HCT116 (cell line): ENCODE data around the gene ITGA4. TPM values are rescaled to one million over a fixed set of nuclear protein-coding genes. Genes with fewer than 3 reads are reported as not detected.

ENCODE experiments used
- ATAC-seq: fragments of 200-7000 bp; cut with Tn5 transposase; 2 replicates; pipeline ENCODE4 v1.9.1; 2020; ENCODE audit warnings: mild to moderate bottlenecking, moderate library complexity
- BruUV-seq: library from RNA; stranded (reverse); fragments of 400-500 nt; replicated peaks from 2 replicates; lab custom pipeline; 2021; lab: Mats Ljungman, UMichigan
- CTCF ChIA-PET: fragments of 300-600 bp; sonication (Branson Sonifier 250); formaldehyde crosslinking; loops from one replicate; lab custom pipeline; 2021; ENCODE audit warnings: antibody characterized with exemption; lab: Charles Lee
- POLR2A ChIA-PET: fragments of 300-600, 350-600 bp; sonication (Branson Sonifier 250); formaldehyde crosslinking; loops from one replicate; lab custom pipeline; 2021; ENCODE audit warnings: antibody characterized with exemption; lab: Charles Lee
- RAD21 ChIA-PET, 2 experiments: fragments of 300-600 bp; sonication (Branson Sonifier 250); formaldehyde crosslinking; loops; one replicate each; lab custom pipeline; 2023; ENCODE audit warnings: low total read pairs in 2 of 2; ENCODE audit not compliant: uncharacterized antibody in 2 of 2, unreplicated experiment in 2 of 2, low non-redundant PET in 1 of 2; lab: Charles Lee
- DNase-seq: peaks from one replicate; pipeline ENCODE4 v3.0.0-alpha.2; 2010; ENCODE audit warnings: low read depth, low spot score
- H2AFZ ChIP-seq: fragments of 200-600 bp; shearing (Covaris generic), sonication (generic); 2 replicates; pipeline ENCODE4 v1.6.1; 2017; ENCODE audit warnings: low read depth, mixed run types, mixed read lengths, antibody characterized with exemption, low read length; ENCODE audit not compliant: poor library complexity, severe bottlenecking
- H3K27ac ChIP-seq: 2 replicates; pipeline ENCODE4 v1.5.1; 2012; ENCODE audit warnings: low read depth, low read length
- H3K27me3 ChIP-seq: fragments of 200-600 bp; sonication (generic); 2 replicates; pipeline ENCODE4 v1.6.1; 2016; ENCODE audit warnings: mixed run types, low read length, mixed read lengths; ENCODE audit not compliant: insufficient read depth
- H3K36me3 ChIP-seq, 2 experiments: fragments of 200-500 bp in 1 of 2; fragments of 200-600 bp in 1 of 2; sonication (Bioruptor generic) in 1 of 2; sonication (generic) in 1 of 2; 2 replicates each; pipeline versions ENCODE4 v1.5.1 to v1.6.1; 2014 to 2016; ENCODE audit warnings: low read length in 2 of 2, inconsistent platforms in 1 of 2, mixed read lengths in 1 of 2, mixed run types in 1 of 2; ENCODE audit not compliant: insufficient read depth in 2 of 2, control insufficient read depth in 1 of 2
- H3K4me1 ChIP-seq, 2 experiments: fragments of 200-600 bp in 1 of 2; sonication (generic) in 1 of 2; 2 replicates each; pipeline versions ENCODE4 v1.5.1 to v1.6.1; 2012 to 2017; ENCODE audit warnings: low read length in 2 of 2, inconsistent platforms in 1 of 2, mild to moderate bottlenecking in 1 of 2, mixed read lengths in 1 of 2, mixed run types in 1 of 2, moderate library complexity in 1 of 2; ENCODE audit not compliant: insufficient read depth in 2 of 2, control insufficient read depth in 1 of 2
- H3K4me2 ChIP-seq: fragments of 200-600 bp; sonication (generic); 2 replicates; pipeline ENCODE4 v1.6.1; 2017; ENCODE audit warnings: mixed run types, low read length, mixed read lengths
- H3K4me3 ChIP-seq, 2 experiments: fragments of 200-600 bp in 1 of 2; sonication (generic) in 1 of 2; replicated peaks in 1 of 2; 2 replicates each; pipeline ENCODE4 v1.5.1; 2011 to 2016; ENCODE audit warnings: low read length in 2 of 2, control low read depth in 1 of 2, low read depth in 1 of 2, mild to moderate bottlenecking in 1 of 2, mixed read lengths in 1 of 2, mixed run types in 1 of 2
- H3K79me2 ChIP-seq: fragments of 200-600 bp; sonication (generic); 2 replicates; pipeline ENCODE4 v1.6.1; 2017; ENCODE audit warnings: mild to moderate bottlenecking, mixed run types, low read length, moderate library complexity, mixed read lengths; ENCODE audit not compliant: insufficient read depth
- H3K9ac ChIP-seq: fragments of 200-600 bp; sonication (generic); 2 replicates; pipeline ENCODE4 v1.6.1; 2016; ENCODE audit warnings: low read length, mixed read lengths
- H3K9me2 ChIP-seq: fragments of 200-600 bp; sonication (generic), shearing (Covaris generic); 2 replicates; pipeline ENCODE4 v1.6.1; 2017; ENCODE audit warnings: mixed run types, mild to moderate bottlenecking, moderate library complexity; ENCODE audit not compliant: insufficient read depth
- H3K9me3 ChIP-seq, 2 experiments: fragments of 200-500 bp in 1 of 2; fragments of 200-600 bp in 1 of 2; sonication (Bioruptor generic) in 1 of 2; sonication (generic) in 1 of 2; 2 replicates each; pipeline ENCODE4 v1.6.1; 2014 to 2017; ENCODE audit warnings: low read length in 2 of 2, mixed read lengths in 2 of 2, inconsistent platforms in 1 of 2, low read depth in 1 of 2, mild to moderate bottlenecking in 1 of 2, mixed run types in 1 of 2, moderate library complexity in 1 of 2; ENCODE audit not compliant: control insufficient read depth in 1 of 2, insufficient read depth in 1 of 2
- H4K20me1 ChIP-seq: fragments of 200-600 bp; sonication (generic), shearing (Covaris generic); 2 replicates; pipeline ENCODE4 v1.6.1; 2017; ENCODE audit warnings: mixed run types, mild to moderate bottlenecking, moderate library complexity; ENCODE audit not compliant: insufficient read depth
- EGR1 ChIP-seq: IDR thresholded peaks from 2 replicates; pipeline ENCODE4 v1.6.1; 2012; ENCODE audit warnings: low read depth
- ELF1 ChIP-seq: IDR thresholded peaks from 2 replicates; pipeline ENCODE4 v1.6.1; 2012; ENCODE audit warnings: low read depth, borderline replicate concordance
- EZH2 ChIP-seq: fragments of 200-600 bp; sonication (generic); IDR thresholded peaks from 2 replicates; pipeline ENCODE4 v1.6.1; 2017; ENCODE audit warnings: antibody characterized with exemption, mixed run types
- JUND ChIP-seq: IDR thresholded peaks from 2 replicates; pipeline ENCODE4 v1.6.1; 2012
- SIN3A ChIP-seq: IDR thresholded peaks from 2 replicates; pipeline ENCODE4 v1.6.1; 2012; ENCODE audit warnings: low read depth
- intact Hi-C: fragments of 100-400 bp; cut with micrococcal nuclease; formaldehyde crosslinking; loops from 2 replicates; pipeline ENCODE4 v1.10.0; 2022
- total RNA-seq: library from RNA; stranded (reverse); gene quantifications from one replicate; pipeline ENCODE4 v1.2.1, GENCODE V29; 2021; ENCODE audit not compliant: unreplicated experiment
- TF ChIP-seq, protein P1 (sequence below): IDR thresholded peaks from 2 replicates; pipeline ENCODE4 v1.6.1; 2012; ENCODE audit warnings: low read depth

Gene ITGA4
- total RNA-seq, 1 experiment from 2014 or later: 0.49 TPM

DNA sequence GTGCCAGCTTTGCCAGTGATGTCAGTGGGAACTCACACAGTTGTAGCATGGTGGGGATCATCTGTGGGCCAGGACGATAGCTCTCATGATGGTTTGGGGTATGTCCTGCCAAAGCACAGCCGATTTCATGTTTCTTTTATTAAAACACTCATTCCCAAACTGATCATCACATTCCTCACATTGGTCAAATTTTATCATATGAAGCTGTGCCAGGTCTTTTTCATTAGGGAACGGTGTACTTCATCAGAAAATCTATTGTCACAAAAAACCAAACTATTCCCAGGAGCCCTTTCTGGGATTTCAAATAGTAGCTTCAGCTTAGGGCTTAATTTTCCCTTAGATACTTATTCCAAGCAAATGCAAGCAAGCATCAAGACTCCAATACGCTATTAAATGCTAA is 42.0 kb downstream of the ITGA4 start:
- DNase-seq: no peak
- no peaks in the 10 kb centered on the region for H3K79me2 ChIP-seq
- TF ChIP-seq SIN3A (no peak), JUND (no peak), ELF1 (no peak), EZH2 (no peak), EGR1 (no peak)
- TF ChIP-seq, protein P1, sequence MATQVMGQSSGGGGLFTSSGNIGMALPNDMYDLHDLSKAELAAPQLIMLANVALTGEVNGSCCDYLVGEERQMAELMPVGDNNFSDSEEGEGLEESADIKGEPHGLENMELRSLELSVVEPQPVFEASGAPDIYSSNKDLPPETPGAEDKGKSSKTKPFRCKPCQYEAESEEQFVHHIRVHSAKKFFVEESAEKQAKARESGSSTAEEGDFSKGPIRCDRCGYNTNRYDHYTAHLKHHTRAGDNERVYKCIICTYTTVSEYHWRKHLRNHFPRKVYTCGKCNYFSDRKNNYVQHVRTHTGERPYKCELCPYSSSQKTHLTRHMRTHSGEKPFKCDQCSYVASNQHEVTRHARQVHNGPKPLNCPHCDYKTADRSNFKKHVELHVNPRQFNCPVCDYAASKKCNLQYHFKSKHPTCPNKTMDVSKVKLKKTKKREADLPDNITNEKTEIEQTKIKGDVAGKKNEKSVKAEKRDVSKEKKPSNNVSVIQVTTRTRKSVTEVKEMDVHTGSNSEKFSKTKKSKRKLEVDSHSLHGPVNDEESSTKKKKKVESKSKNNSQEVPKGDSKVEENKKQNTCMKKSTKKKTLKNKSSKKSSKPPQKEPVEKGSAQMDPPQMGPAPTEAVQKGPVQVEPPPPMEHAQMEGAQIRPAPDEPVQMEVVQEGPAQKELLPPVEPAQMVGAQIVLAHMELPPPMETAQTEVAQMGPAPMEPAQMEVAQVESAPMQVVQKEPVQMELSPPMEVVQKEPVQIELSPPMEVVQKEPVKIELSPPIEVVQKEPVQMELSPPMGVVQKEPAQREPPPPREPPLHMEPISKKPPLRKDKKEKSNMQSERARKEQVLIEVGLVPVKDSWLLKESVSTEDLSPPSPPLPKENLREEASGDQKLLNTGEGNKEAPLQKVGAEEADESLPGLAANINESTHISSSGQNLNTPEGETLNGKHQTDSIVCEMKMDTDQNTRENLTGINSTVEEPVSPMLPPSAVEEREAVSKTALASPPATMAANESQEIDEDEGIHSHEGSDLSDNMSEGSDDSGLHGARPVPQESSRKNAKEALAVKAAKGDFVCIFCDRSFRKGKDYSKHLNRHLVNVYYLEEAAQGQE: no peak
- TF ChIP-seq, all 23 proteins: peak for 0
- H2AFZ ChIP-seq: no peak overlapping the region
- no peaks in the 10 kb centered on the region for H3K9me3 ChIP-seq
- no peaks in the 10 kb centered on the region for H3K9me2 ChIP-seq
- intact Hi-C loops: no loop called here
- H3K27me3 ChIP-seq: no peaks in the 10 kb centered on the region
- no peak overlapping the region for H3K4me3 ChIP-seq
- CTCF ChIA-PET: no interaction called here
- no TSS peak for BruUV-seq
- H4K20me1 ChIP-seq: no peaks in the 10 kb centered on the region
- no peaks in the 10 kb centered on the region for H3K36me3 ChIP-seq
- no peak overlapping the region for H3K9ac ChIP-seq
- H3K27ac ChIP-seq: no peak overlapping the region
- RAD21 ChIA-PET: no interaction called here
- ATAC-seq: no peak
- H3K4me2 ChIP-seq: no peak overlapping the region
- H3K4me1 ChIP-seq: no peaks in the 10 kb centered on the region
- POLR2A ChIA-PET: no interaction called here

DNA sequence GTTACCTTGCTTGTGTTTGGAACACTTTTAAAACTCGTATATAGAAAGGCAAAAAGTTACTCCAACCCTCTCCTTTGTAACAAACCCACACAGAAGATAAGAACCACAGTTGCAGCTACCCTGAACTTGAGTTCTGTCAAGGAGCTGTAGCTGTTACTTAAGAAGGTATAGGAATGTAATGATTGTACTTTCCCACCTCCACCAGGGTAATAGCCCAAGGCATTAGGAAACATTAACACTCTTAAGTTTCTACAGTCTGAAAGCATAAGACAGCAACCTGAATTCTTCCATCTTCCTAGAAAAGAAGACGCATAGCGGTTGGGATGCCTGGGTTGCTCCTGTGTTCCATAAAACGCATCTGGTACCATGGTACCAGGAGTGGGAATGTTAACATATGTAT is 43.0 kb downstream of the ITGA4 start:
- Histone ChIP-seq H3K36me3 (no peaks in the 10 kb centered on the region), H3K9me3 (no peaks in the 10 kb centered on the region), H3K9me2 (no peaks in the 10 kb centered on the region), H3K4me3 (no peak overlapping the region), H3K27ac (no peak overlapping the region), H3K4me1 (no peaks in the 10 kb centered on the region), H4K20me1 (no peaks in the 10 kb centered on the region), H3K27me3 (no peaks in the 10 kb centered on the region), H3K79me2 (no peaks in the 10 kb centered on the region), H3K4me2 (no peak overlapping the region), H2AFZ (no peak overlapping the region), H3K9ac (no peak overlapping the region)
- RAD21 ChIA-PET: no interaction called here
- DNase-seq (no peak), ATAC-seq (no peak)
- no TSS peak for BruUV-seq
- POLR2A ChIA-PET: no interaction called here
- intact Hi-C loops: no loop called here
- CTCF ChIA-PET: no interaction called here
- TF ChIP-seq, protein P1: no peak
